A673 (cell line): Measurements from ENCODE around the gene RNF5.
A peak's percentile ranks its signal among the peaks of the same experiment; 100 is the strongest.

ENCODE experiments used
- CTCF ChIP-seq: fragments of 300-800, 200-600 bp; sonication (generic); conservative IDR thresholded peaks from 2 replicates; pipeline ENCODE4 v1.5.1; 2017; ENCODE audit warnings: low read depth, mild to moderate bottlenecking, antibody characterized with exemption, low read length, moderate library complexity, mixed read lengths
- EZH2 ChIP-seq: fragments of 200-600 bp; sonication (generic); IDR thresholded peaks from 2 replicates; pipeline ENCODE4 v1.6.1; 2017; ENCODE audit warnings: borderline replicate concordance, low read depth, mild to moderate bottlenecking, mixed read lengths, antibody characterized with exemption, low read length; ENCODE audit not compliant: poor library complexity, severe bottlenecking

DNA sequence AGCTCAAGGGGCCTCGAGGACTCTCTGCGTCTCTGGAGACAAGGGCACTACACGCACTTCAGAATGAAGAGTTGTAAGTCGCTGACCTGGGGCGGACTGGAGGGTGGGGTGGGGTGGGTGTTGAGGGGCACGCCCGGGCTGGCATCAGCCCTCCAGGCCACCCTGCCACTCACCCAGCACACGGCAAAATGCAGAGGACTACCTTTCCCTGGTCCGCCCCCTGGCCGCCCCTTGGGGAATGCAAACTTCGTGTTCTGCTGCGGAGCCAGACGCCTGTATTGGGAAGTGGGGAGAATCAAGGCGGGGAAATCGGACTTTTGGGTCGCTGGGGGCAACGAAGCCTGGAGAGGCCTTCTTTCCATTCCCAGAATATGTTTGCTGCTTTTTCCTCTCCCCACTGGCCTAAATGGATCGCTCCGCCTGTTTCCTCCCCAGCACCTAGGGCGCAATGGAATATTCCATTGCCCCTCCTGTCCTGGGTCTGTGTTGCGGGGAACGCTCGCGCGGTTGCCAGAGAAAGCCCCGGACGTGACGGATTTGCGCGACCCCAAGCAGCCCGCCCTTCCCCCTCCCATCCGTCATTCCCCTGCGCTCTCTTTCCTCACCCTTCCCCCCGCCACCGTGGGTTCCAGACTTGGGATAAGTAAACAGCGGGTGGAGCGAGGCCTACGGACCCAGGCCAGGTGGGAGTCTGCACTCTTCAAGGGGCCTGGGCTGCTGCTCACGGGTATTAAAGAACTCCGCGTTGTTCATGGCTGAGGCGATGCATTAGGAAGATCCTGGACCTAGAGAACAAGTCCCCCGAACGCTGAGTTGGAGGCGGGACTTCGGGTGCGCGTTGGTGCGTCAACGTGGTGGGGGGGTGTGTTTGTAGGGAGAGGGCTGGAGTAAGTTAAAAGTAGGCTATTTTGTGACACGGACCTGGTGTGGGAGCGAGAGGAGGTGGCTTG is 24.4 kb upstream of the RNF5 start, which contains the start of gene PPT2:
- TF ChIP-seq CTCF (peak; percentile 25; the same call in 1 of the 2 replicates), EZH2 (no peak)
